ENCODE results near the gene CHRM2.

CHRM2 gene

DNA sequence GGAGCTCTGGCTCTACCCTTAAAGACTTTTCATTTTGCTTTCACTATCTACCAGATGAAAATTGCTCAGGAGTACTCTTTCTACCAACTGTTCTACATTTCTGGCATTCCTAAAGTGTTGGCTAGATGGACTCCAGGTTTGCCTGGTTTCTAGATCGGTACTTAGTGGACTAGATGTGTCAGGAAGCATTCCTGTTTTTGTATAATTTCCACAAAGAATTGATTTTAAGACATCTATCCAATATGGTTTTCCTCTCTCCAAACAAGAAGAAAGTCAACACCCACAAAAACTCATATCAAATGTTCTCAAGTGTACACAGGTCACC lies 157.7 kb downstream of the CHRM2 start:
- no peak overlapping the region for H3K4me3 ChIP-seq (ENCODE audit: low read length)
- TF ChIP-seq CTCF (conservative IDR thresholded peaks at IDR 0.05; ENCODE audit: low read length) = no peak
- DNase-seq (ENCODE audit: low read depth) = no peak

- TF ChIP-seq CTCF (conservative IDR thresholded peaks at IDR 0.05; ENCODE audit: low read length) = no peak
- peak; percentile 31 for DNase-seq (ENCODE audit: low read depth)
- no peak overlapping the region for H3K4me3 ChIP-seq (ENCODE audit: low read length)
Observed at GRCh38 chr7:137032436-137032835, 164.0 kb downstream of the CHRM2 start.

DNA sequence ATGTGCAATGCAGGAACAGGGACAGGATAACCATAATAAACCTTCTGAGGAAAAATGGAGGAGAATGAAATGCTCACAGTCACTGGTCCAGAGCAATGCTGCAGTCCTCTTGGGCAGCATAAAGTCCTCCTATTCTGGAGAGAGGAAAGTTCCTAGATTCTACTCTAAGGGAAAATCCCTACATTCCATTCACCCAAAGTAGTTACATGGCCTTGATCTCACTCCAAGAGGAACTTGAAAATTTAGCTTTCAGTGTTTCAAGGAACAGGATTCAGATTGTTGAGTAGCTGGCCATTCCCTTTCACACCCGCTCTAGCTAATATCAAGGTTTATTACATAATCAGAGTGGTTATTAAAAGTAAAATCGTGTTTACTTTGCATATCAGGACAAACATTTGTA lies 168.3 kb downstream of the CHRM2 start:
- no peak overlapping the region for H3K4me3 ChIP-seq (ENCODE audit: low read length)
- TF ChIP-seq CTCF (conservative IDR thresholded peaks at IDR 0.05; ENCODE audit: low read length) = no peak
- DNase-seq (ENCODE audit: low read depth) = peak; percentile 10

GRCh38 chr7:137038706-137039105 lies 170.3 kb downstream of the CHRM2 start:
- no peak for TF ChIP-seq CTCF (conservative IDR thresholded peaks at IDR 0.05; ENCODE audit: low read length)
- no peak overlapping the region for H3K4me3 ChIP-seq (ENCODE audit: low read length)
- DNase-seq (ENCODE audit: low read depth) = no peak

DNA sequence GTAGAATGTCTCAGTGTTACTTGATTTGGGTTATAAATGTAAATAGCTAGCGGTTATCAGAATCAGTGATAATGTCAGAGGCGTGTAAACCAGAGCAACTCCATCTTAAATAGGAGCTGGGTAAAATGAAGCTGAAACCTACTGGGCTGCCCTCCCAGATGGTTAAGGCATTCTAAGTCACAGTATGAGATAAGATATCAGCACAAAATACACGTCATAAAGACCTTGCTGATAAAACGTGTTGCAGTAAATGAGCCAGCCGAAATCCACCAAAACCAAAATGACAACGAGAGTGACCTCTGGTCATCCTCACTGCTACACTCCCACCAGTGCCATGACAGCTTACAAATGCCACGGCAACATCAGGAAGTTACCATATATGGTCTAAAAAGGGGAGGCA lies 172.3 kb downstream of the CHRM2 start:
- no peak for DNase-seq (ENCODE audit: low read depth)
- TF ChIP-seq CTCF (conservative IDR thresholded peaks at IDR 0.05; ENCODE audit: low read length) = no peak
- no peak overlapping the region for H3K4me3 ChIP-seq (ENCODE audit: low read length)

- H3K4me3 ChIP-seq (ENCODE audit: low read length) = no peak overlapping the region
- no peak for TF ChIP-seq CTCF (conservative IDR thresholded peaks at IDR 0.05; ENCODE audit: low read length)
- no peak for DNase-seq (ENCODE audit: low read depth)
Observed at GRCh38 chr7:137045573-137045972, 177.1 kb downstream of the CHRM2 start.

GRCh38 chr7:137069249-137069963 lies 201.0 kb downstream of the CHRM2 start:
- no peak overlapping the region for H3K4me3 ChIP-seq (ENCODE audit: low read length)
- no peak for TF ChIP-seq CTCF (conservative IDR thresholded peaks at IDR 0.05; ENCODE audit: low read length)
- DNase-seq (ENCODE audit: low read depth) = no peak
